ENCODE results near the gene CD40.

DNA sequence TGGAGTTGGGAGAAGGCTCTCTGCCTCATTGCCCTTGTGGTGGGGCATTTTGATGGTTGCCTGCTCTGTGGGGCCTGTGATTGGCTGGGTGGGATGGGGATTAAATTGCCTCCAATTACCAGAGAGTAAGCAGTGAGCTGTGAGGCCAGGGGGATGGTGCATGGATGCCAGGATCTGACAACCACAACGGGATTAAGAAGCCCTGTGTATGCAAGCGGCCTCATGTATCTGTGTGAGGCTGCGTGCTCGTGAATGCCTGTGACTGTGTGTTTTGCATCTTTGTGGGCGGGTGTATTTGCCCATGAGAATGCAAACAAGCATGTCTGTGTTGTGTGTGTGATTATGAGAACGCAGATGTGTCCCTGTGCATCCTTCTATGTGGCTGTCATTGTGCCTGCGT, 46.1 kb downstream of the CD40 start:
- TF ChIP-seq, protein P1, sequence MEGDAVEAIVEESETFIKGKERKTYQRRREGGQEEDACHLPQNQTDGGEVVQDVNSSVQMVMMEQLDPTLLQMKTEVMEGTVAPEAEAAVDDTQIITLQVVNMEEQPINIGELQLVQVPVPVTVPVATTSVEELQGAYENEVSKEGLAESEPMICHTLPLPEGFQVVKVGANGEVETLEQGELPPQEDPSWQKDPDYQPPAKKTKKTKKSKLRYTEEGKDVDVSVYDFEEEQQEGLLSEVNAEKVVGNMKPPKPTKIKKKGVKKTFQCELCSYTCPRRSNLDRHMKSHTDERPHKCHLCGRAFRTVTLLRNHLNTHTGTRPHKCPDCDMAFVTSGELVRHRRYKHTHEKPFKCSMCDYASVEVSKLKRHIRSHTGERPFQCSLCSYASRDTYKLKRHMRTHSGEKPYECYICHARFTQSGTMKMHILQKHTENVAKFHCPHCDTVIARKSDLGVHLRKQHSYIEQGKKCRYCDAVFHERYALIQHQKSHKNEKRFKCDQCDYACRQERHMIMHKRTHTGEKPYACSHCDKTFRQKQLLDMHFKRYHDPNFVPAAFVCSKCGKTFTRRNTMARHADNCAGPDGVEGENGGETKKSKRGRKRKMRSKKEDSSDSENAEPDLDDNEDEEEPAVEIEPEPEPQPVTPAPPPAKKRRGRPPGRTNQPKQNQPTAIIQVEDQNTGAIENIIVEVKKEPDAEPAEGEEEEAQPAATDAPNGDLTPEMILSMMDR (IDR thresholded peaks at IDR 0.05; ENCODE audit: low read depth, low read length): no peak
- no peak for TF ChIP-seq POLR2A (IDR thresholded peaks at IDR 0.05; ENCODE audit: extremely low read depth, insufficient read length)
- TF ChIP-seq, protein P2, sequence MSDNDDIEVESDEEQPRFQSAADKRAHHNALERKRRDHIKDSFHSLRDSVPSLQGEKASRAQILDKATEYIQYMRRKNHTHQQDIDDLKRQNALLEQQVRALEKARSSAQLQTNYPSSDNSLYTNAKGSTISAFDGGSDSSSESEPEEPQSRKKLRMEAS (IDR thresholded peaks at IDR 0.05; ENCODE audit: low read depth, low read length): no peak

Data from NB4 (cell line).